ENCODE results near the gene MYO19.
A peak's percentile ranks its signal among the peaks of the same experiment; 100 is the strongest.
"Not testable (repeated sequence)": the region's sequence is repeated elsewhere in the genome, so short reads cannot be mapped to it uniquely, and the experiment has no call there.

MYO19 gene

DNA sequence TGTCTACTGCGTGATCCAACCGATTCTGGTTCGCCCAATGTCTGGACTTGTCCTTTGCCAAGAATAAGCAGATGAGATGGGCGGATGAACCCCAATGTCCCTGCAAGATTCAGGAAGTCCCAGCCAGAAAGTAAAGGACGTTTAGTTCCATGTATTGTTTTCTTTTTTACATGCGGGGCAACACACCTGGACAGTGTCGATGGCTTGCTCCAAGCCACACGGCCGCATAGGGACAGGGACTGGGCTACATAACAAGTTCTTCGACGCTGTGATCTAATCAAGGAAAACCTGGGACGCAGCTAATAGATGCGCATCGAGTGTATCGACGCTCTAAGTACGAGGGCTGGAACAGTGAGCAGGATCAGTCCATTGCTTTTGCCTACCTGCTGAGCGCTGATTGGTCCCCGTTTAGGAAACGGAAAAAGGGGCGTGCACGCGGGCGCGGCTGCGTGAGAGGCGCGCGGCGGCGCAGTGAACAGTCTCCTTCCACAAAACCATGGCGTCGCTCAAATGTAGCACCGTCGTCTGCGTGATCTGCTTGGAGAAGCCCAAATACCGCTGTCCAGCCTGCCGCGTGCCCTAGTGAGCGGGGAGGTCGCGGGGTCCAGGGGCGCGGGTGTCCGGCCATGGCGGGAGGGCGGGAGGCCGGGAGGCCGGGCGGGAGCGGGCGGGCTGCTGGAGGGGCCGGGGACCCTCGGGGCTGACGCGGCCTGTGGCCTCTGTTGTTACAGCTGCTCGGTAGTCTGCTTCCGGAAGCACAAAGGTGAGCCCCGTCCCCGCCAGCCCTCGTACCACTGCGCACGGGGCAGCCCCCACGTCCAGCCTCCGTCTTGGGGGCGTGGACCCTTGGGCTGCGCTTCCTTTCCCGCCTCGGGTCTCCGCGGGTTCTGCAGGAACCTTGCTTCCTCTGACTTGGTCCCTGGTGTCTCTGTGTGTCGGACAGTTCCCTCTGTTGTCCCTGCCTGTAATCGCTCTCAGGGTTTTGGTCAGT lies 48.2 kb downstream of the MYO19 start, which contains the start of gene ZNHIT3:
Gene ZNHIT3 (plus strand): TSS at position 478 of the 991 bp plus-strand sequence. CDS start 19 bp downstream, at position 497.
- H4K20me1 ChIP-seq (ENCODE audit: insufficient read depth, low read length) = peaks cover 1% of the 10 kb centered on the region; the same call in 1 of the 2 replicates
- peak within 1 kb of the TSS; percentile 92 for H3K4me2 ChIP-seq (ENCODE audit: low read length)
- peaks cover 14% of the 10 kb centered on the region for H3K4me1 ChIP-seq (ENCODE audit: low read length)
- H3K79me2 ChIP-seq (ENCODE audit: low read length) = peaks cover 33% of the 10 kb centered on the region
- peak within 1 kb of the TSS; percentile 77 for H2AFZ ChIP-seq (ENCODE audit: low read depth, low read length)
- TF ChIP-seq, protein P1, sequence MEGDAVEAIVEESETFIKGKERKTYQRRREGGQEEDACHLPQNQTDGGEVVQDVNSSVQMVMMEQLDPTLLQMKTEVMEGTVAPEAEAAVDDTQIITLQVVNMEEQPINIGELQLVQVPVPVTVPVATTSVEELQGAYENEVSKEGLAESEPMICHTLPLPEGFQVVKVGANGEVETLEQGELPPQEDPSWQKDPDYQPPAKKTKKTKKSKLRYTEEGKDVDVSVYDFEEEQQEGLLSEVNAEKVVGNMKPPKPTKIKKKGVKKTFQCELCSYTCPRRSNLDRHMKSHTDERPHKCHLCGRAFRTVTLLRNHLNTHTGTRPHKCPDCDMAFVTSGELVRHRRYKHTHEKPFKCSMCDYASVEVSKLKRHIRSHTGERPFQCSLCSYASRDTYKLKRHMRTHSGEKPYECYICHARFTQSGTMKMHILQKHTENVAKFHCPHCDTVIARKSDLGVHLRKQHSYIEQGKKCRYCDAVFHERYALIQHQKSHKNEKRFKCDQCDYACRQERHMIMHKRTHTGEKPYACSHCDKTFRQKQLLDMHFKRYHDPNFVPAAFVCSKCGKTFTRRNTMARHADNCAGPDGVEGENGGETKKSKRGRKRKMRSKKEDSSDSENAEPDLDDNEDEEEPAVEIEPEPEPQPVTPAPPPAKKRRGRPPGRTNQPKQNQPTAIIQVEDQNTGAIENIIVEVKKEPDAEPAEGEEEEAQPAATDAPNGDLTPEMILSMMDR (IDR thresholded peaks at IDR 0.05; ENCODE audit: low read depth, low read length) = no peak
- no peaks in the 10 kb centered on the region for H3K27me3 ChIP-seq (ENCODE audit: low read depth, low read length)
- H3K9me3 ChIP-seq (ENCODE audit: insufficient read depth, low read length) = no peaks in the 10 kb centered on the region
- peak within 1 kb of the TSS; percentile 54 for H3K27ac ChIP-seq (ENCODE audit: low read length)
- H3K4me3 ChIP-seq (ENCODE audit: low read length) = peak within 1 kb of the TSS; percentile 89
- H3K9ac ChIP-seq (ENCODE audit: low read length) = peak within 1 kb of the TSS; percentile 75
- peaks cover under 1% of the 10 kb centered on the region for H3K36me3 ChIP-seq (replicated peaks; ENCODE audit: low read depth, low read length)

GRCh38 chr17:36485805-36486203 lies 48.9 kb downstream of the MYO19 start:
- Histone ChIP-seq H3K9me3 (ENCODE audit: insufficient read depth, low read length) (no peaks in the 10 kb centered on the region), H3K4me3 (ENCODE audit: low read length) (peak overlapping the region; percentile 89), H3K4me2 (ENCODE audit: low read length) (peak overlapping the region; percentile 89), H3K27ac (ENCODE audit: low read length) (peak overlapping the region; percentile 54), H3K9ac (ENCODE audit: low read length) (peak overlapping the region; percentile 75), H4K20me1 (ENCODE audit: insufficient read depth, low read length) (no peaks in the 10 kb centered on the region), H3K36me3 (replicated peaks; ENCODE audit: low read depth, low read length) (no peaks in the 10 kb centered on the region), H3K4me1 (ENCODE audit: low read length) (peaks cover 14% of the 10 kb centered on the region), H3K27me3 (ENCODE audit: low read depth, low read length) (no peaks in the 10 kb centered on the region), H2AFZ (ENCODE audit: low read depth, low read length) (peak overlapping the region; percentile 77), H3K79me2 (ENCODE audit: low read length) (peaks cover 26% of the 10 kb centered on the region)
- TF ChIP-seq, protein P1 (IDR thresholded peaks at IDR 0.05; ENCODE audit: low read depth, low read length) = no peak
- no peak for TF ChIP-seq EZH2phosphoT487 (IDR thresholded peaks at IDR 0.05; ENCODE audit: low read depth)

DNA sequence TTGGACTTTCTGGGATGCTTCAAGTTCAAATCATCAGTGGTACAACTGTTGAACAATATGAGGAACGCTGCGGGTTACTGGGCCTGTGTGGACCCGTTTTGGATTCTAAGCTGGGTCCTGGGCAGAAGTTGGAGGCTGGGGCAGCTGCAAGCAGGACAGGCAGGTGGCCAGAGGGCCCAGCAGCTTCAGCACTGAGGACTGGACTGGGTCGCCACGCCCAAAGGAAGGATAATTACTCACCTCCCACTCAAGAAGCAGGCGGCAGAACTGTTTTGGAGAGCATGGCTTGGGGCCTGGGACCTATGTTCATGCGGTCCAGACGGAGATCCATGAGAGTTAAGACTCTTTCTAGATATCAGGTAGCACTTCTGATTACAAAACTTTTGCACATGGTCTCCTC lies 49.6 kb downstream of the MYO19 start:
- no peaks in the 10 kb centered on the region for H3K9me3 ChIP-seq (ENCODE audit: insufficient read depth, low read length)
- peaks cover 14% of the 10 kb centered on the region for H3K4me1 ChIP-seq (ENCODE audit: low read length)
- no peak overlapping the region for H3K27ac ChIP-seq (ENCODE audit: low read length)
- peak overlapping the region; percentile 89 for H3K4me3 ChIP-seq (ENCODE audit: low read length)
- no peaks in the 10 kb centered on the region for H3K36me3 ChIP-seq (replicated peaks; ENCODE audit: low read depth, low read length)
- H3K27me3 ChIP-seq (ENCODE audit: low read depth, low read length) = peaks cover 3% of the 10 kb centered on the region; the same call in 1 of the 2 replicates
- H4K20me1 ChIP-seq (ENCODE audit: insufficient read depth, low read length) = no peaks in the 10 kb centered on the region
- peaks cover 23% of the 10 kb centered on the region for H3K79me2 ChIP-seq (ENCODE audit: low read length)
- TF ChIP-seq, protein P1 (IDR thresholded peaks at IDR 0.05; ENCODE audit: low read depth, low read length) = no peak
- no peak for TF ChIP-seq EZH2phosphoT487 (IDR thresholded peaks at IDR 0.05; ENCODE audit: low read depth)
- peak overlapping the region; percentile 75; the same call in 1 of the 2 replicates for H3K9ac ChIP-seq (ENCODE audit: low read length)
- peak overlapping the region; percentile 77 for H2AFZ ChIP-seq (ENCODE audit: low read depth, low read length)
- peak overlapping the region; percentile 89 for H3K4me2 ChIP-seq (ENCODE audit: low read length)

DNA sequence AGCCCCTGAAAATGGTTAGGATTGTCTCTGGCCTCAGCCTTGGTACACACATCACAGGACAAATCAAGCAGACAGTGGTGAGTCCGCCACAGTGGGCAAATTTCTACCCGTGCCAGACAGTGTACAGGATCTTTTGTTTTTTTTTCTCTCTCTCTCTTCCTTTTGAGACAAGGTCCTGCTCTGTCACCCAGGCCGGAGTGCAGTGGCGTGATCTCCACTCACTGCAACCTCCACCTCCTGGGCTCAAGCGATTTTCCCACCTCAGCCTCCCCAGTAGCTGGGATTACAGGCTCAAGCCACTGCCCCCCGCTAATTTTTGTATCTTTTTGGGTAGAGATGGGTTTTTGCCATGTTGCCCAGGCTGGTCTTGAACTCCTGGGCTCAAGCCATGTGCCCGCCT lies 50.6 kb downstream of the MYO19 start:
- not testable (repeated sequence) for H3K9ac ChIP-seq (ENCODE audit: low read length); H4K20me1 ChIP-seq (ENCODE audit: insufficient read depth, low read length); H3K27me3 ChIP-seq (ENCODE audit: low read depth, low read length); H3K36me3 ChIP-seq (replicated peaks; ENCODE audit: low read depth, low read length); H3K27ac ChIP-seq (ENCODE audit: low read length); H2AFZ ChIP-seq (ENCODE audit: low read depth, low read length); H3K9me3 ChIP-seq (ENCODE audit: insufficient read depth, low read length); H3K4me3 ChIP-seq (ENCODE audit: low read length); H3K4me2 ChIP-seq (ENCODE audit: low read length)
- Histone ChIP-seq H3K4me1 (ENCODE audit: low read length) (peaks cover 14% of the 10 kb centered on the region), H3K79me2 (ENCODE audit: low read length) (peaks cover 19% of the 10 kb centered on the region)

Data from OCI-LY3 (cell line).